Pulmonary artery endothelial cell (primary cell): Measurements from ENCODE around the gene TMEM229A. TPM values are rescaled to one million over a fixed set of nuclear protein-coding genes. Genes with fewer than 3 reads are reported as not detected.
"Not testable (repeated sequence)": the region's sequence is repeated elsewhere in the genome, so short reads cannot be mapped to it uniquely, and the experiment has no call there.

ENCODE experiments used
- DNase-seq: peaks from one replicate; pipeline ENCODE4 v3.0.0-alpha.2; 2011; ENCODE audit warnings: low read depth, low spot score
- total RNA-seq: library from RNA; depleted of rRNA; stranded (reverse); fragments of >200 nt; gene quantifications from 2 replicates; pipeline ENCODE4 v1.2.3, GENCODE V29; 2014

The TMEM229A gene
- total RNA-seq, 1 donor from 2014 or later, result not detected

GRCh38 chr7:124033095-124033806 is 384 bp upstream of the TMEM229A start:
- no peak for DNase-seq

- no peak for DNase-seq
Measured at GRCh38 chr7:124031919-124032318, 948 bp downstream of the TMEM229A start.

GRCh38 chr7:124031406-124031805 is 1.5 kb downstream of the TMEM229A start:
- DNase-seq, result no peak

- DNase-seq, result no peak
Measured at GRCh38 chr7:124030964-124031363, 1.9 kb downstream of the TMEM229A start.

GRCh38 chr7:124029396-124030188 is 3.3 kb downstream of the TMEM229A start:
- DNase-seq, result no peak

- no peak for DNase-seq
Measured at GRCh38 chr7:124027236-124027635, 5.6 kb downstream of the TMEM229A start.

- DNase-seq, result not testable (repeated sequence)
Measured at GRCh38 chr7:124024329-124024728, 8.5 kb downstream of the TMEM229A start.

GRCh38 chr7:124022551-124022950 is 10.3 kb downstream of the TMEM229A start:
- DNase-seq, result no peak

- DNase-seq, result no peak
Measured at GRCh38 chr7:124020060-124020459, 12.8 kb downstream of the TMEM229A start.

- DNase-seq, result no peak
Measured at GRCh38 chr7:124013306-124013705, 19.6 kb downstream of the TMEM229A start.

- DNase-seq, result no peak
Measured at GRCh38 chr7:124012864-124013263, 20.0 kb downstream of the TMEM229A start.

- no peak for DNase-seq
Measured at GRCh38 chr7:124009321-124009720, 23.5 kb downstream of the TMEM229A start.

GRCh38 chr7:124008296-124008695 is 24.6 kb downstream of the TMEM229A start:
- not testable (repeated sequence) for DNase-seq

- no peak for DNase-seq
Measured at GRCh38 chr7:123999703-124000102, 33.2 kb downstream of the TMEM229A start.

GRCh38 chr7:123998921-123999320 is 33.9 kb downstream of the TMEM229A start:
- no peak for DNase-seq

- no peak for DNase-seq
Measured at GRCh38 chr7:123996327-123996625, 36.6 kb downstream of the TMEM229A start.

- DNase-seq, result no peak
Measured at GRCh38 chr7:123995617-123996326, 37.1 kb downstream of the TMEM229A start.

- no peak for DNase-seq
Measured at GRCh38 chr7:123994449-123994848, 38.4 kb downstream of the TMEM229A start.

- DNase-seq, result no peak
Measured at GRCh38 chr7:123993996-123994395, 38.9 kb downstream of the TMEM229A start.

- no peak for DNase-seq
Measured at GRCh38 chr7:123992913-123993518, 39.9 kb downstream of the TMEM229A start.

GRCh38 chr7:123987445-123987844 is 45.4 kb downstream of the TMEM229A start:
- DNase-seq, result no peak
